ENCODE results near the gene MRPL54. TPM values are rescaled to one million over a fixed set of nuclear protein-coding genes. Genes with fewer than 3 reads are reported as not detected.
"Not testable (repeated sequence)": the region's sequence is repeated elsewhere in the genome, so short reads cannot be mapped to it uniquely, and the experiment has no call there.

Gene MRPL54
- total RNA-seq, 1 donor from 2014 or later: 57.5 TPM

GRCh38 chr19:3740431-3740830 is 22.1 kb upstream of the MRPL54 start:
- DNase-seq (ENCODE audit: low spot score): no peak

- DNase-seq (ENCODE audit: low spot score): no peak
Observed at GRCh38 chr19:3743486-3743885, 19.0 kb upstream of the MRPL54 start.

- no peak for DNase-seq (ENCODE audit: low spot score)
Observed at GRCh38 chr19:3745363-3746045, 17.0 kb upstream of the MRPL54 start.

- no peak for DNase-seq (ENCODE audit: low spot score)
Observed at GRCh38 chr19:3746371-3747056, 16.0 kb upstream of the MRPL54 start.

- DNase-seq (ENCODE audit: low spot score): no peak
Observed at GRCh38 chr19:3748965-3749364, 13.5 kb upstream of the MRPL54 start.

GRCh38 chr19:3750211-3750610 is 12.3 kb upstream of the MRPL54 start:
- no peak for DNase-seq (ENCODE audit: low spot score)

- DNase-seq (ENCODE audit: low spot score): no peak
Observed at GRCh38 chr19:3751236-3751635, 11.2 kb upstream of the MRPL54 start.

GRCh38 chr19:3752492-3752891 is 10.0 kb upstream of the MRPL54 start:
- DNase-seq (ENCODE audit: low spot score): no peak

- DNase-seq (ENCODE audit: low spot score): no peak
Observed at GRCh38 chr19:3753631-3754410, 8.7 kb upstream of the MRPL54 start.

- not testable (repeated sequence) for DNase-seq (ENCODE audit: low spot score)
Observed at GRCh38 chr19:3757705-3758104, 4.8 kb upstream of the MRPL54 start.

- DNase-seq (ENCODE audit: low spot score): not testable (repeated sequence)
Observed at GRCh38 chr19:3758297-3758696, 4.2 kb upstream of the MRPL54 start.

GRCh38 chr19:3759482-3760254 is 2.8 kb upstream of the MRPL54 start:
- no peak for DNase-seq (ENCODE audit: low spot score)

- DNase-seq (ENCODE audit: low spot score): no peak
Observed at GRCh38 chr19:3760871-3761361, 1.6 kb upstream of the MRPL54 start.

- DNase-seq (ENCODE audit: low spot score): peak; percentile 92
Observed at GRCh38 chr19:3761382-3762129, 926 bp upstream of the MRPL54 start, which contains the start of gene APBA3. APBA3 (minus strand) TSS chr19:3761692; CDS start chr19:3760264, 1,428 bp downstream.

GRCh38 chr19:3762130-3762473 is 380 bp upstream of the MRPL54 start:
- DNase-seq (ENCODE audit: low spot score): no peak

GRCh38 chr19:3765121-3765520 is 2.6 kb downstream of the MRPL54 start:
- no peak for DNase-seq (ENCODE audit: low spot score)

GRCh38 chr19:3765757-3766156 is 3.3 kb downstream of the MRPL54 start:
- DNase-seq (ENCODE audit: low spot score): not testable (repeated sequence)

GRCh38 chr19:3766520-3766919 is 4.0 kb downstream of the MRPL54 start:
- no peak for DNase-seq (ENCODE audit: low spot score)

- no peak for DNase-seq (ENCODE audit: low spot score)
Observed at GRCh38 chr19:3767050-3767449, 4.6 kb downstream of the MRPL54 start.

- DNase-seq (ENCODE audit: low spot score): no peak
Observed at GRCh38 chr19:3768015-3768747, 5.7 kb downstream of the MRPL54 start.
